GM11168 (cell line): ENCODE measurements around the gene ERGIC2.
"Not testable (repeated sequence)": the region's sequence is repeated elsewhere in the genome, so short reads cannot be mapped to it uniquely, and the experiment has no call there.

Source experiments
- in situ Hi-C: fragments of 300-500 bp; cut with MboI; formaldehyde crosslinking; loops from one replicate; pipeline ENCODE4 v1.12.0; 2022; ENCODE audit warnings: low sequenced_read_pairs; ENCODE audit not compliant: unreplicated experiment

The ERGIC2 gene, protein sequence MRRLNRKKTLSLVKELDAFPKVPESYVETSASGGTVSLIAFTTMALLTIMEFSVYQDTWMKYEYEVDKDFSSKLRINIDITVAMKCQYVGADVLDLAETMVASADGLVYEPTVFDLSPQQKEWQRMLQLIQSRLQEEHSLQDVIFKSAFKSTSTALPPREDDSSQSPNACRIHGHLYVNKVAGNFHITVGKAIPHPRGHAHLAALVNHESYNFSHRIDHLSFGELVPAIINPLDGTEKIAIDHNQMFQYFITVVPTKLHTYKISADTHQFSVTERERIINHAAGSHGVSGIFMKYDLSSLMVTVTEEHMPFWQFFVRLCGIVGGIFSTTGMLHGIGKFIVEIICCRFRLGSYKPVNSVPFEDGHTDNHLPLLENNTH

GRCh38 chr12:29380536-29381523, at the start of gene ERGIC2:
Gene ERGIC2, minus strand, starts transcription at chr12:29381172. Its CDS starts 9,539 bp downstream, at chr12:29371633.
- in situ Hi-C loops: no loop called here

- in situ Hi-C loops: no loop called here
These were observed 49.7 kb upstream of the ERGIC2 start for GRCh38 chr12:29430716-29431044.

DNA sequence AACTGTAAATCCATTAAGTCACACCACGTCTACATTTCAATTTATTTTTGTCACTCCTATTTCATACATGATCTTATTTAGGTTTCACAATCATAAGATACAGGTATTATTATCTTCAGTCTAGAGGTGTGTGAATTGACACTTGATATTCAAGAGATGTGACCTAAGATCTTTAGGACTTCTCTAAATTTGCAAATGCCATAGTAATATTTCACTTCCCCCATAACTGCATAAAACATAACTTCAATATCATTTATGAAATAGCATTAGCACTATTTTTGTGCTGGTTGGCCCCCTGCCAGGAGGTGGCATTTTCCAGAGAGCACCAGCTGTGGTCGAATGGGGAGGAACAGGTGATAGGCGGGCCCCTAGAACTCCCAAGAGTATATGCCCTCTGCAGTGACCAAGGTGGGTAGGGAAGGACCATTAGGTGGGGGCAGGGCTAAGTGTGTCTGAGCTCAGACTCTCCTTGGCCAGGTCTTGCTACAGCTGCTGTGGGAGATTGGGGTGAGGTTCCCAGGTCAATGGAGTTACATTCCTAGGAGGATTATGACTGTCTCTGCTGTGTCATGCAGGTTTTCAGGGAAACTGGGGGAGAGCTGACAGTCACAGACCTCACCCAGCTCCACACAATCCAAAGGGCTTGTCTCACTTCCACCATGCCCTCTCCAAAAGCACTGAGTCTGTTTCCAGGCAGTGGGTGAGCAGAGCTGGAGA, 49.2 kb upstream of the ERGIC2 start:
- in situ Hi-C loops: no loop called here

DNA sequence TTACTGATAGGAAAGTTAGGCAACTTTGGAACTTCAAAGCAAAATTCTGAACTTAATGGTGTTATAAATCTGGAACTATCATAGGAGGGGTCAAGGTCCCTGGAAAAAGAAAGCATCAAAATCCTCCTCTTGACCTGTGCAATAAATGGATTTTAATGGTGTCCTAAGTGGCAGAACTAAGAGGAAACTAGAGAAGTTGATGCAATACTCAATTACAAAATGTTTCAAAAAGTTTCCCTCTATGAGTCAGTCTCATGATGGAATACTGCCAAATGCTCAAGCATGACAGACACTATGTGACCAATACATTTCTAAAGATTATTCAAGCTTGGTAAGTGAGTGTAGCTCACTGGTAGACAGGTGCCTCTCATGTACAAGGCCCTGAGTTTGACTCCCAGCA, 47.7 kb upstream of the ERGIC2 start:
- in situ Hi-C loops: no loop called here

DNA sequence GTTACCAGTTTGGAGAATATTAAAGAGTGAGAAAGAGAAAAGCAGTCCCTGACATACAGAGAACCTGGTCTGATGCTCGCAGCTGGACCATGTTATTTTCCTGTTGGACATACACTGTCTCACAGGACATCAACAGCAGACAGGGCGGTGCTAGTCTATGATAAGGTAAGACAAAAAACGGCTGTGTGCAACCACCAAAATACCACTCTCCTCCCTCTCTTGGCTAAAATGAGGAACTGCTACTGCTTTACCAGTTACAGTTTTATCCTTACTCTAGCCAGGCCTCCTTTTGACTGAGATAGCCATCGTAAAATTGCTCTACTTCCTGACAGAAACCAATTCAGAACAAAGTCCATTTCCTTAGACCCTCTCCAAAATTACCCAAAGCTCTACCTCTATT, 47.0 kb upstream of the ERGIC2 start:
- in situ Hi-C loops: no loop called here

DNA sequence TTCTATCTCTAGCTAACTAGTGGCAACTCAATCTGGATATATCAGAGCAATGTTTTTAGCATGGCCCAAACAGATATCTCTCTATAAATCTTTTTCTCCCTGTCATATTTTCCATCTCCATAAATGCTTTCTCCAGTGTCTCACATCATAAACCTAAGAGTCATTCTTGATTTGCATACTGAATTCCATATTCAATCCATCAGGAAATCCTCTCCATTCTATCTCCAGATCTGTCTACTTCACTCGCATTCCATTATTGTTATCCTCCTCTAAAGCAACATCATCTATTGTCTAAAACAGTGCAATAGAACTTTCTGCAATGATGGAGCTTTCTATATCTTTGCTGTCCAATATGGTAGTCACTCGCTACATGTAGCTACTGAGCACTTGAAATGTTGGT, 45.5 kb upstream of the ERGIC2 start:
- in situ Hi-C loops: no loop called here

DNA sequence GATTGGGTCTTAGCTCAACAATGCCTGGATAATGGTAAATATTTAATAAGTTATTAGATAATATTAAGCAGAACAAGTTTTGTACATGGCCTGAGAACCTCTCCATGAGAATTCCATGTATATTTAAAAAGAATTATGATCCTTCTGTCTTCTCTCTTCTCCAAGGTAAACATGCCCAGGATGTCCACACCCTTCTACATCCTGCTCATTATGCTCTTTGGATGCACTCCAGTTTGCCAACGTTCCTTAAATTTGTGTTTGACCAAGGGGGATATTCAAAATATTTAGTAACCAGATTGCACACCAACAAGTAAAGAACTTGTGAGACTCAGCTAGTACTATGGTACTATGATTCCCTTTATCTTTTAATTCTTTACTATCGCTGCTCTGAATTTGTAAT, 44.8 kb upstream of the ERGIC2 start:
- in situ Hi-C loops: no loop called here

- in situ Hi-C loops: no loop called here
These were observed 35.8 kb upstream of the ERGIC2 start for GRCh38 chr12:29416748-29417147.

DNA sequence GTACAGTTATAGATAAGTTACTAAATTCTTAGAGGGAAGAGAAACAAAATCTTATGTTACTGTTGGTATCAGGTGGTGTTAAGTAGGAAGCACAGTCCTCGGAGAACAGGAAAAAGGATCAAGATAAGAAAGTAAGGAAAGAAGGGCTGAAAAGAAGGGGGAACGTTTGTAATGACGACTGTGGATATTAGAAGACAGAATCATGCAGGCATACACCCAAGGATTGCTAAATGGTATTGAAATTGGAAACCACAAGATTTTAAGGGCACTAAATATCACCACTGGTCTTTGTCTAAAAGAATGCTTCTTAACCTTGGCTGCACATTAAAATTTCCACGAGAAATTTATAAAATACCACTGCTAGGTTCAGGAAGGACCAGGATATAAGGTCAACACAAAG, 34.1 kb upstream of the ERGIC2 start:
- in situ Hi-C loops: no loop called here

GRCh38 chr12:29414368-29414767, 33.4 kb upstream of the ERGIC2 start:
- in situ Hi-C loops: no loop called here

- in situ Hi-C loops: no loop called here
These were observed 24.6 kb upstream of the ERGIC2 start for GRCh38 chr12:29405561-29405960.

- in situ Hi-C loops: no loop called here
These were observed 23.0 kb upstream of the ERGIC2 start for GRCh38 chr12:29403991-29404390.

DNA sequence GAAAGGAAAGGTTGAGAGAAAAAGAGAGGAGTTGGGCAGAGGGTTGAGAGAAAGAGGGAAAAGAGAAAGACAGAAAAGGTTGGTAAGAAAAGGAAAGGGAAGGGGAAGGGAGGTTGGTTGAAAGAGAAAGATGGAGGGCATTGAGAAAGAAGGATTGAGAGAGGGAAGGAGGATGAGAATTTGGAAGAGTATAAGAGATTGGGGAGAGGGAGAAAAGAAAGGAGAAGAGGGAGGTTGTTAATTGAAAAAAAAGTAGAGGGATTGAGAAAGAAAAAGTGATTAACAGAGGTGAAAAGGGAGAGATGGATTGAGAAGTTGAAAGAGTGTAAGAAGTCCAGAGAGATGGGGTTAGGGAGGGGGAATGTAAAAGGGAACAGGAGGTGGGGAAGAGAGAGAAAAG, 21.5 kb upstream of the ERGIC2 start:
- in situ Hi-C loops: no loop called here

- in situ Hi-C loops: no loop called here
These were observed 17.5 kb upstream of the ERGIC2 start for GRCh38 chr12:29398495-29398894.

GRCh38 chr12:29396774-29397173, 15.8 kb upstream of the ERGIC2 start:
- in situ Hi-C loops: no loop called here

DNA sequence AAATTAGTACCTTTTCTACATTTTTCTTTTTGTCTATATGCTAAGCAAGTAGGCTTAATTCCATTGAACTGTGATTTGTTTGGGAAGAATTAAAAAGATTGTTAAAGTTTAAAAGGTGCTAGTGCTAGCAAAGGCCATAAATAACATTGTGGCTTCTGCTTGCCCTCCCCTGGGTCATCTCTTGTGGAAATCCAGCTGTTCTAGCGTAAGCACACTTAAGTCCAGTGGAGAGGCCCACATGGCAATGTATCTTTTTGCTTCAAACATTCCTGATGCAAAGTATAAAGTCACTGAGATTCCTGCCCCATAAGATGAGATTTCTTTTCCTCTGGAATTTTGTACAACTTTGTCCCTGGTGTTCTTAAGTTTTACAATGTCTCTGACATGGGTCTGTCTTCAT, 14.4 kb upstream of the ERGIC2 start:
- in situ Hi-C loops: no loop called here

GRCh38 chr12:29390419-29390818, 9.4 kb upstream of the ERGIC2 start:
- in situ Hi-C loops: not testable (repeated sequence)

DNA sequence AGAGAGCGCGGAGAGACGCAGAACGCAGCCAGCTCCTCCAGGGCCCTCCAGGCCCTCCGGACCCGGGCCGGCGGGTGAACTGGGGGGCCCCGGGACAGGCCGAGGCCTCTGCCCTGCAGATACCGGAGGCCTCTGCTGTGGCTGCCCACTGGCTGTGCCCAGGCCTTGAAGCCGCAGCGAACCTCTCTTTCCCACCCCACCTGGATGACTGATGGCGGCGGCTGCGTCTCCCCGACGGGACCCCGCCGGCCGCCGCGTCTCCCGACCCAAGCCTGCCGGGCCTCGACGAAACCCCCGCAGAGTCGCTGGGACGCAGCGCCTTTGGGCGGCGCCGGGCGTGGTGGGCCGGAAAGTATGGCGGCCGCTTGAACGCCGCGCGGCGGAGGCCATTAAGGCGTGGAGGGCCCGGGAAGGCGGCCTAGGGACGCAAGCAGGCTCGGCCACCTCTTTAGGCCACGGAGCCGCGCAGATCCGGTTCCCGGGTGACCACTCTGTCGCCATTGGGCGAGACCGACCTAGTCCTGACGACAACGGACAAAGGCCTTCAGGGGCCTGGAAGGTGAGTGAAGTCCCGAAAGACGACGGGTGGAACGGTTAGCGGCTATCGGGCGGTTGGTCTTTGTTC, 8.4 kb upstream of the ERGIC2 start:
- in situ Hi-C loops: no loop called here

GRCh38 chr12:29386084-29386680, 5.2 kb upstream of the ERGIC2 start:
- in situ Hi-C loops: not testable (repeated sequence)

DNA sequence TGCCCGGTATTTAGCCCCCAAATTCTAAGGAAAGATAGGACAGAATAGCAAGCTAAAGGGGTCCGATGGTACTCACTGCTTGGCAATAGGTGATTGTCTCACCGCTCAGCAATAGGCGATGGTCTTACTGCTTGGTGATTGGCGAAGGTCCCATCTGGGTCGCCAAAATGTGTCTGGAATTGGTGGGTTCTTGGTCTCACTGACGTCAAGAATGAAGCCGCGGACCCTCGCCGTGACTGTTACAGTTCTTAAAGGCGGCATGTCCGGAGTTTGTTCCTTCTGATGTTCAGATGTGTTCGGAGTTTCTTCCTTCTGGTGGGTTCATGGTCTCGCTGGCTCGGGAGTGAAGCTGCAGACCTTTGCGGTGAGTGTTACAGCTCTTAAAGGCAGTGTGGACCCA, 4.2 kb upstream of the ERGIC2 start:
- in situ Hi-C loops: not testable (repeated sequence)
